T47D (cell line): ENCODE measurements around the gene KNTC1.
"Not testable (repeated sequence)": the region's sequence is repeated elsewhere in the genome, so short reads cannot be mapped to it uniquely, and the experiment has no call there.

Experiments used
- DNase-seq, 2 experiments: peaks; one replicate each; pipeline versions ENCODE4 v3.0.0 to v3.0.0-alpha.2; 2011 to 2012; ENCODE audit warnings: low read depth in 1 of 2, low spot score in 1 of 2
- JUND ChIP-seq: IDR thresholded peaks from 2 replicates; pipeline ENCODE4 v1.6.1; 2012; ENCODE audit warnings: low read depth
- in situ Hi-C: cut with HindIII; loops from 2 replicates; pipeline ENCODE4 v1.10.0; 2016; ENCODE audit warnings: low sequenced_read_pairs, low pct_unique_long_range_greater_than_20kb

Gene KNTC1

GRCh38 chr12:122593910-122594309 is 66.9 kb downstream of the KNTC1 start:
- in situ Hi-C loops = no loop called here
- TF ChIP-seq JUND = no peak
- no peak for DNase-seq

GRCh38 chr12:122596838-122597237 is 69.8 kb downstream of the KNTC1 start:
- TF ChIP-seq JUND = no peak
- DNase-seq = no peak
- in situ Hi-C loops = no loop called here

GRCh38 chr12:122602456-122602855 is 75.4 kb downstream of the KNTC1 start:
- no peak for DNase-seq
- no peak for TF ChIP-seq JUND
- in situ Hi-C loops = no loop called here

GRCh38 chr12:122604993-122605392 is 77.9 kb downstream of the KNTC1 start:
- DNase-seq = no peak
- in situ Hi-C loops = no loop called here
- TF ChIP-seq JUND = no peak

- no peak for DNase-seq
- TF ChIP-seq JUND = no peak
- in situ Hi-C loops = no loop called here
These were observed 82.7 kb downstream of the KNTC1 start for GRCh38 chr12:122609732-122610131.

- in situ Hi-C loops = no loop called here
- DNase-seq = no peak
- TF ChIP-seq JUND = no peak
These were observed 83.2 kb downstream of the KNTC1 start for GRCh38 chr12:122610207-122610606.

- in situ Hi-C loops = no loop called here
- peak; percentile 59 to 83 for DNase-seq
- TF ChIP-seq JUND = no peak
These were observed 83.9 kb downstream of the KNTC1 start for GRCh38 chr12:122610911-122611310.

GRCh38 chr12:122614839-122615238 is 87.8 kb downstream of the KNTC1 start:
- TF ChIP-seq JUND = no peak
- no peak for DNase-seq
- in situ Hi-C loops = no loop called here

- TF ChIP-seq JUND = no peak
- no peak for DNase-seq
- in situ Hi-C loops = no loop called here
These were observed 88.7 kb downstream of the KNTC1 start for GRCh38 chr12:122615780-122616179.

- in situ Hi-C loops = no loop called here
- no peak for TF ChIP-seq JUND
These were observed 108.4 kb downstream of the KNTC1 start for GRCh38 chr12:122635471-122635870.

GRCh38 chr12:122643207-122643805 is 116.3 kb downstream of the KNTC1 start:
- DNase-seq = no peak
- in situ Hi-C loops = no loop called here
- no peak for TF ChIP-seq JUND

More at GRCh38 chr12:122635471-122635870, 108.4 kb downstream of the KNTC1 start:
- DNase-seq = no peak

GRCh38 chr12:122646517-122647217 is 119.6 kb downstream of the KNTC1 start:
- no peak for DNase-seq
- TF ChIP-seq JUND = no peak
- in situ Hi-C loops = no loop called here

- no peak for TF ChIP-seq JUND
- in situ Hi-C loops = no loop called here
These were observed 124.6 kb downstream of the KNTC1 start for GRCh38 chr12:122651520-122652224.

GRCh38 chr12:122653291-122653690 is 126.2 kb downstream of the KNTC1 start:
- DNase-seq, in situ Hi-C loops: not testable (repeated sequence)

More at GRCh38 chr12:122651520-122652224, 124.6 kb downstream of the KNTC1 start:
- DNase-seq = peak; percentile 45 to 72
